ENCODE data around the gene ARSB. TPM values are rescaled to one million over a fixed set of nuclear protein-coding genes. Genes with fewer than 3 reads are reported as not detected.

The ARSB gene
- total and polyA plus RNA-seq, 12 donors: 1.9 to 24.5 (median 14.5) TPM

GRCh38 chr5:78757269-78758053 lies 227.6 kb downstream of the ARSB start:
- DNase-seq: no peak
- peak overlapping the region in 1 of 5 donors; percentile 5 for H3K27ac ChIP-seq
- no peaks in the 10 kb centered on the region for H3K36me3 ChIP-seq (replicated peaks in 1 of 2)
- no peaks in the 10 kb centered on the region for H3K9me3 ChIP-seq (replicated peaks in 1 of 3)
- TF ChIP-seq CTCF (IDR thresholded peaks at IDR 0.05) (no peak), POLR2A (IDR thresholded peaks at IDR 0.05) (no peak)
- peaks cover 4 to 16% of the 10 kb centered on the region in 2 donors for H3K4me1 ChIP-seq (replicated peaks in 1 of 2)
- intact Hi-C loops (cut with DNase I): no loop called here
- no peak overlapping the region for H3K4me3 ChIP-seq
- H3K27me3 ChIP-seq: no peaks in the 10 kb centered on the region
- 87 to 93% (median 93%) methylated on average over 7 of the region's 7 CpGs for WGBS, 4 donors

- 89 to 95% (median 91%) methylated on average over 3 of the region's 3 CpGs for WGBS, 4 donors
- Histone ChIP-seq H3K27ac (no peak overlapping the region), H3K9me3 (replicated peaks in 1 of 3) (no peaks in the 10 kb centered on the region), H3K36me3 (replicated peaks in 1 of 2) (no peaks in the 10 kb centered on the region), H3K4me1 (replicated peaks in 1 of 2) (peaks cover 4 to 16% of the 10 kb centered on the region in 2 donors), H3K4me3 (no peak overlapping the region), H3K27me3 (no peaks in the 10 kb centered on the region)
- TF ChIP-seq CTCF (IDR thresholded peaks at IDR 0.05) (no peak), POLR2A (IDR thresholded peaks at IDR 0.05) (no peak)
- intact Hi-C loops (cut with DNase I): no loop called here
- no peak for DNase-seq
Observed at GRCh38 chr5:78756858-78757257, 228.3 kb downstream of the ARSB start.

- Histone ChIP-seq H3K4me3 (no peak overlapping the region), H3K36me3 (replicated peaks in 1 of 2) (no peaks in the 10 kb centered on the region), H3K27me3 (no peaks in the 10 kb centered on the region), H3K9me3 (replicated peaks in 1 of 3) (no peaks in the 10 kb centered on the region), H3K4me1 (replicated peaks in 1 of 2) (peaks cover 4 to 16% of the 10 kb centered on the region in 2 donors), H3K27ac (no peak overlapping the region)
- 59 to 79% (median 68%) methylated on average over 2 of the region's 2 CpGs for WGBS, 4 donors
- intact Hi-C loops (cut with DNase I): no loop called here
- TF ChIP-seq CTCF (IDR thresholded peaks at IDR 0.05) (no peak), POLR2A (IDR thresholded peaks at IDR 0.05) (no peak)
- no peak for DNase-seq
Observed at GRCh38 chr5:78755822-78756429, 229.2 kb downstream of the ARSB start.

GRCh38 chr5:78754655-78755054 lies 230.5 kb downstream of the ARSB start:
- 41 to 43% (median 41%) methylated on average over 2 of the region's 2 CpGs for WGBS, 4 donors
- no peak for DNase-seq
- no peak overlapping the region for H3K4me3 ChIP-seq
- no peaks in the 10 kb centered on the region for H3K27me3 ChIP-seq
- peaks cover 4 to 16% of the 10 kb centered on the region in 2 donors for H3K4me1 ChIP-seq (replicated peaks in 1 of 2)
- no peaks in the 10 kb centered on the region for H3K9me3 ChIP-seq (replicated peaks in 1 of 3)
- TF ChIP-seq POLR2A (IDR thresholded peaks at IDR 0.05): no peak
- no peak for TF ChIP-seq CTCF (IDR thresholded peaks at IDR 0.05)
- intact Hi-C loops (cut with DNase I): no loop called here
- no peaks in the 10 kb centered on the region for H3K36me3 ChIP-seq (replicated peaks in 1 of 2)
- H3K27ac ChIP-seq: no peak overlapping the region
